ENCODE data around the gene TIRAP.
A peak's percentile ranks its signal among the peaks of the same experiment; 100 is the strongest.

- TF ChIP-seq CTCF (IDR thresholded peaks at IDR 0.05): no peak
- TF ChIP-seq POLR2AphosphoS5 (IDR thresholded peaks at IDR 0.05; ENCODE audit: insufficient read depth in 1 of 2, low read depth in 1 of 2): peak in 1 of 2 donors; percentile 12
- TF ChIP-seq POLR2A (IDR thresholded peaks at IDR 0.05): no peak
Observed at GRCh38 chr11:126290887-126291286, 8.0 kb downstream of the TIRAP start.

Data from vagina (tissue), 2 donors.